ENCODE measurements around the gene F11. TPM values are rescaled to one million over a fixed set of nuclear protein-coding genes. Genes with fewer than 3 reads are reported as not detected.
"Not testable (repeated sequence)": the region's sequence is repeated elsewhere in the genome, so short reads cannot be mapped to it uniquely, and the experiment has no call there.

The F11 gene
- total RNA-seq, 1 experiment from 2014 or later = not detected

DNA sequence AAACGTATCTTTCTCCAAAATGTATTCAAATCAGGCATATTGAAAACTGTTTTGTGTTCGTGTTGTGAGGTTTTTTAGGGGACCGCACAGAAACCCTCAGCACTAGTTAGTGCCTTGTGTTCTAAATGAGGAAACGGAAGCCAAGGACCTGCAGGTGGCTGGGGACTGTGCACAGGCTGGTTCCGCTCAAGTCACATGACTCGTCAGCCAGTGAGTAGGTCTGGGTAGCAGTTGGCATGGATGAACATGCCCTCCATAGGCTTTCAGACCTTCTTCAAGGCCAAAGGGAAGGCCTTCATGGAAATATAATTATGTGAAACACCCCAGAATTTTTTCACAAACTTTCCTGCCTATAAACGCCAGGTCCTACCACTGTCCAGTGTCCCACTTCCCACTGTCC, 1.3 kb upstream of the F11 start:
- no peaks in the 10 kb centered on the region for H3K4me1 Mint-ChIP-seq (ENCODE audit: low read depth, unreplicated experiment)

DNA sequence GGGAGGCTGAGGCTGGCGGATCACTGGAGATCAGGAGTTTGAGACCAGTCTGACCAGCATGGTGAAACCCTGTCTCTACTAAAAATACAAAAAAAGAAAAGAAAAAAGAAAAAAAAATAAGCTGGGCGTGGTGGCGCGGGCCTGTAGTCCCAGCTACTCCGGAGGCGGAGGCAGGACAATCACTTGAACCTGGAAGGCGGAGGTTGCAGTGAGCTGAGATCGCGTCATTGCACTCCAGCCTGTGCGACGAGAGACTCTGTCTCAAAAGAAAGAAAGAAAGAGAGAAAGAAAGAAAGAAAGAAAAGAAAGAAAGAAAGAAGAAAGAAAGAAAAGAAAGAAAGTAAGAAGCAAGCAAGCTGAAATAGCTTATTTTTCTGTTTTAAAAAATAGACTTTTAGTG, 739 bp upstream of the F11 start:
- H3K27ac Mint-ChIP-seq (ENCODE audit: unreplicated experiment); CTCF ChIA-PET; H3K9me3 ChIP-seq; BruUV-seq (replicated peaks); H3K9me3 Mint-ChIP-seq (ENCODE audit: unreplicated experiment); H3K4me1 ChIP-seq; H3K4me1 Mint-ChIP-seq (ENCODE audit: low read depth, unreplicated experiment); POLR2A ChIA-PET; H3K27me3 ChIP-seq (replicated peaks; ENCODE audit: control insufficient read depth, insufficient read depth, low read length); DNase-seq; H3K36me3 Mint-ChIP-seq (ENCODE audit: insufficient read depth, unreplicated experiment); H3K4me3 Mint-ChIP-seq (ENCODE audit: unreplicated experiment); H3K36me3 ChIP-seq (ENCODE audit: control insufficient read depth, insufficient read depth, low read length); intact Hi-C loops (cut with micrococcal nuclease; ENCODE audit: unreplicated experiment); H3K4me3 ChIP-seq (ENCODE audit: low read depth, low read length): not testable (repeated sequence)
- peaks cover 11% of the 10 kb centered on the region for H3K27me3 Mint-ChIP-seq (ENCODE audit: insufficient read depth, unreplicated experiment)

More for the DNA sequence above, 1.3 kb upstream of the F11 start:
- H3K27me3 ChIP-seq (replicated peaks; ENCODE audit: control insufficient read depth, insufficient read depth, low read length) = no peaks in the 10 kb centered on the region
- CTCF ChIA-PET = no interaction called here
- POLR2A ChIA-PET = no interaction called here
- TF ChIP-seq, protein P1, sequence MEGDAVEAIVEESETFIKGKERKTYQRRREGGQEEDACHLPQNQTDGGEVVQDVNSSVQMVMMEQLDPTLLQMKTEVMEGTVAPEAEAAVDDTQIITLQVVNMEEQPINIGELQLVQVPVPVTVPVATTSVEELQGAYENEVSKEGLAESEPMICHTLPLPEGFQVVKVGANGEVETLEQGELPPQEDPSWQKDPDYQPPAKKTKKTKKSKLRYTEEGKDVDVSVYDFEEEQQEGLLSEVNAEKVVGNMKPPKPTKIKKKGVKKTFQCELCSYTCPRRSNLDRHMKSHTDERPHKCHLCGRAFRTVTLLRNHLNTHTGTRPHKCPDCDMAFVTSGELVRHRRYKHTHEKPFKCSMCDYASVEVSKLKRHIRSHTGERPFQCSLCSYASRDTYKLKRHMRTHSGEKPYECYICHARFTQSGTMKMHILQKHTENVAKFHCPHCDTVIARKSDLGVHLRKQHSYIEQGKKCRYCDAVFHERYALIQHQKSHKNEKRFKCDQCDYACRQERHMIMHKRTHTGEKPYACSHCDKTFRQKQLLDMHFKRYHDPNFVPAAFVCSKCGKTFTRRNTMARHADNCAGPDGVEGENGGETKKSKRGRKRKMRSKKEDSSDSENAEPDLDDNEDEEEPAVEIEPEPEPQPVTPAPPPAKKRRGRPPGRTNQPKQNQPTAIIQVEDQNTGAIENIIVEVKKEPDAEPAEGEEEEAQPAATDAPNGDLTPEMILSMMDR (IDR thresholded peaks at IDR 0.05; ENCODE audit: insufficient read depth in 1 of 2, low read depth in 1 of 2, low read length in 1 of 2, severe bottlenecking in 1 of 2, unreplicated experiment in 1 of 2) = no peak
- no peaks in the 10 kb centered on the region for H3K9me3 ChIP-seq
- DNase-seq = no peak
- H3K4me1 ChIP-seq = no peaks in the 10 kb centered on the region
- no peaks in the 10 kb centered on the region for H3K36me3 ChIP-seq (ENCODE audit: control insufficient read depth, insufficient read depth, low read length)
- H3K36me3 Mint-ChIP-seq (ENCODE audit: insufficient read depth, unreplicated experiment) = no peaks in the 10 kb centered on the region
- intact Hi-C loops (cut with micrococcal nuclease; ENCODE audit: unreplicated experiment) = no loop called here
- BruUV-seq (replicated peaks) = no TSS peak
- no peak overlapping the region for H3K27ac Mint-ChIP-seq (ENCODE audit: unreplicated experiment)
- no peak overlapping the region for H3K4me3 ChIP-seq (ENCODE audit: low read depth, low read length)
- H3K9me3 Mint-ChIP-seq (ENCODE audit: unreplicated experiment) = no peaks in the 10 kb centered on the region
- H3K4me3 Mint-ChIP-seq (ENCODE audit: unreplicated experiment) = no peak overlapping the region
- H3K27me3 Mint-ChIP-seq (ENCODE audit: insufficient read depth, unreplicated experiment) = peaks cover 11% of the 10 kb centered on the region

GRCh38 chr4:186266729-186267456, 904 bp downstream of the F11 start:
- DNase-seq = no peak

More at GRCh38 chr4:186266729-186267456, 904 bp downstream of the F11 start:
- H3K4me3 Mint-ChIP-seq (ENCODE audit: unreplicated experiment) = no peak overlapping the region
- CTCF ChIA-PET = no interaction called here
- no TSS peak for BruUV-seq (replicated peaks)
- no peak overlapping the region for H3K27ac Mint-ChIP-seq (ENCODE audit: unreplicated experiment)
- Histone ChIP-seq H3K9me3 (no peaks in the 10 kb centered on the region), H3K4me3 (ENCODE audit: low read depth, low read length) (no peak overlapping the region), H3K27me3 (replicated peaks; ENCODE audit: control insufficient read depth, insufficient read depth, low read length) (no peaks in the 10 kb centered on the region), H3K4me1 (no peaks in the 10 kb centered on the region), H3K36me3 (ENCODE audit: control insufficient read depth, insufficient read depth, low read length) (no peaks in the 10 kb centered on the region)
- no peaks in the 10 kb centered on the region for H3K36me3 Mint-ChIP-seq (ENCODE audit: insufficient read depth, unreplicated experiment)
- H3K9me3 Mint-ChIP-seq (ENCODE audit: unreplicated experiment) = no peaks in the 10 kb centered on the region
- intact Hi-C loops (cut with micrococcal nuclease; ENCODE audit: unreplicated experiment) = no loop called here
- TF ChIP-seq, protein P1 (IDR thresholded peaks at IDR 0.05; ENCODE audit: insufficient read depth in 1 of 2, low read depth in 1 of 2, low read length in 1 of 2, severe bottlenecking in 1 of 2, unreplicated experiment in 1 of 2) = no peak
- peaks cover 11% of the 10 kb centered on the region for H3K27me3 Mint-ChIP-seq (ENCODE audit: insufficient read depth, unreplicated experiment)
- POLR2A ChIA-PET = no interaction called here
- no peaks in the 10 kb centered on the region for H3K4me1 Mint-ChIP-seq (ENCODE audit: low read depth, unreplicated experiment)

Data from Caco-2 (cell line).